ENCODE measurements around the gene RIPOR2.
"Not testable (repeated sequence)": the region's sequence is repeated elsewhere in the genome, so short reads cannot be mapped to it uniquely, and the experiment has no call there.

Gene RIPOR2

DNA sequence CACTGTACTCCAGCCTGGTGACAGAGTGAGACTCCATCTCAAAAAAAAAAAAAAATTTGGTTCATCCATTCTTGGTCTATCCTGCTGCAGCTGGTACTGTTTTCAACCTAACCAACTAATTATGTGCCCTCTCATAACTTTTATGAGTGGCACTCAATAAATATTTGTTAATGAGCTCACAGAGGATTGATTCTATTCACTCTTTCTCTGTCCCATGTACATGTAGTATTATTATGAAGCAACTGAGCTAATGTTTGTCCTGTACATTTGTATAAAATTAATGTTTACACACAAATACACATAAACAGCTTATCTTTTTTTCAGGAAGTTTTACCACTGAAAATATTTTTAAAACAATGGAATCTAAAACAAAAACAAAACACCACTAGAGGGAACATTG lies 10.1 kb downstream of the RIPOR2 start:
- DNase-seq, result no peak

DNA sequence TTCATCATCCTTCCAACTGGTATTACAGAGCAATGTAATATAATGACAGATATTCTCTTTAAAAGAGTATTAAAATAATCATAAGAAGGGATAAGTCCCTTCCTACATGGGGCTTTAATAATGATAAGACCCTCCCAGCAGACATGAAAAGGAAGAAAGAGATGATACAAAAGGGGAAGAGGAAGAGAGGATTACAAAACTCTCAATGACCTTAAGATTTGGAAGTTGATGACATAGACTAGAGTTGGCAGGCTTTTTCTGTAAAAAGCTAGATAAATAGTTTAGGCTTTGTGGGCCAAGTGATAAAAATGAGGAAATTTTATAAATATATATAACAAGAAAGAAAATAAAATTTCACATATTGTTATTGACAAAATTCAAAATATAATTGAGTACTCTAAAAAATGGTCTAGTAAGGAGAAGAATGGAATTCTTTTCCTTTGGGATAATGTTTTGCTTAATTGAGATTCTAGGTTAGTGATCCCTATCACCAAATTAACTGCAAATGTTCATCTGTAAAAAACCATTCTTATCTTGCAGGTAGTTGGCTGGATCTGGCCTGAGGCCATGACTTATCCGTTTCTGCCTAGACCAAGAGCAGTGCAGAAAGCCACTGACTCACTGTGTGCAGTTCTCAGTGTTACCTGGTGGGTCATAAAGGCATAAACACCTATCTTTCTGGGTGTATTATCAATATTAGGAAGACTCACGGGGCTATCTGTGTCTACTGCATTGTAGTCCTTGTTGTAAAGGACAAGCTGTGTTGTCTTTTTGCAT lies 11.0 kb downstream of the RIPOR2 start:
- no peak for DNase-seq

DNA sequence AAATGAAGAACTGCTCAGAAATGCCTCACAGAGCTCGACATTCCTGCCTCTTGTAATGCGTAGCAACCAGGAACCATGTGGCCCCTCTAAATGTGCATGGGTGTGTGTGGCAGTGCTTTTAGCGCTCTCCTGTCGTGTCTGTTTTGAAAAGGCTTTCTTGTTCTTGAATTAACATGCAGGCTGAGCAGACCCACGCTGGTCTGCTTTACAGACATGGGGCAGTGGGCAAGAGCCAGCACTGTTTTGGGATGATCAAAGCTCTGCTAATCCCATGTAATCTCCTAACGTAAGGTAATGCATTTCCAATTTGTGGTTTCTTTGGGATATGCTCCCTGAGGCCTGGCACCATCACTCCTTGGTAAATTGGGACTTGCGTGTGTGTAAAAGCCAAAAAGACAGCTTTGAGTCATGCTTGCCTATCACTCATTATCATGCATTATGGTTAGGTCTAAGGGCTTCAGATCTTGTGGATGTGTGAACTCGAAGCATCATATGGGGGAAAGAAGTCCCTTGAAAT lies 11.8 kb downstream of the RIPOR2 start:
- no peak for DNase-seq

DNA sequence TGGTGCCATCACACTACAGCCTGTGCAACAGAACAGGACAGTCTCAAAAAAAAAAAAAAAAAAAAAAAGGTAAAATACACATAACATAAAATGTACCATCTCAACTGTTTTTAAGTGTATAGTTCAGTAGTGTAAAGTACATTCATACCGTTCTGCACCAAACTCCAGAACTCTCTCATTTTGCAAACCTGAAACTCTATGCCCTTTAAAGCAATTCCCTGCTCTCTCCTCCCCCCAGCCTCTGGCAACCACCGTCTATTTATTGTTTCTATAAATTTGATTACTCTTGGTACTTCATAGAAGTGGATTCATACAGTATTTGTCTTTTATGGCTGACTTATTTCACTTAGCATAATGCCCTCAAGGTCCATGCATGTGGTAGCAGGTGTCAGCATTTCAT lies 12.9 kb downstream of the RIPOR2 start:
- no peak for DNase-seq

DNA sequence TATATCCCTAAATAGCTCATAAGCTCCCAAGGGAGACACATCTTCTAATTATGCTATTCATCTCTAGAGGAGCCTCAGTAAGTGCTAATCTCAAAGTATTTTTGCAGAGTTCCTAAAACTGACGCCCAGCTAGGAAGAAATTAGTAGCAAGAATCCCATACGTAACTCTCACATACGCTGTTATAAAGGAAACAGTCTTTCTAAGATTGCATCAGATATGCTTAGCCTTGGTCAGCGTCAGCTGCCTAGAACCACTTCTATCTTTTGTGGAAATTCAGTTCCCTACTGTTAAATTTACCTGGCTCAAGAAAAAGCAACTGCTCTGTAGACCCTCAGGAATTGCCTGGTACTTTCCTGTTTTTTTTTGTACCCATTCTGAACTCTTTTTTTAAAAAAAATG lies 13.6 kb downstream of the RIPOR2 start:
- DNase-seq, result no peak

DNA sequence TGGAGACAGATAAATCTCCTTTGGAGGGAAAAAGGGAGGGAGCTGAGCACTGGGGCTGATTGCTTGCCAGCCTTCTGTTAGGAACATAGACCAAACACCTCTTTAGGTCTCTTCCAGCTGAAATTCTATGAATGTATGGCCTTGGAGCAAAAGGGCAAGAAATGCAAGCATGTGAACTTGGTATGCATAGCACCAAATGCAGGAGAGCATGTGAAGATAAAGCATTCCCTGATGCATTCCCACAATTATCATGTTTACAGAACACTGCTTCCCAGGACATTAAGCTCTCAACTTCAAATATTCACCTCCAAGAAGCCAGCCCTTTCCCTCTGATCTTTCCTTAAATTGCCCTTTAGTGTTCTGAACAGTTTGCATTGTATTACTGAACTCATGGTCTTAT lies 15.6 kb downstream of the RIPOR2 start:
- DNase-seq, result no peak

DNA sequence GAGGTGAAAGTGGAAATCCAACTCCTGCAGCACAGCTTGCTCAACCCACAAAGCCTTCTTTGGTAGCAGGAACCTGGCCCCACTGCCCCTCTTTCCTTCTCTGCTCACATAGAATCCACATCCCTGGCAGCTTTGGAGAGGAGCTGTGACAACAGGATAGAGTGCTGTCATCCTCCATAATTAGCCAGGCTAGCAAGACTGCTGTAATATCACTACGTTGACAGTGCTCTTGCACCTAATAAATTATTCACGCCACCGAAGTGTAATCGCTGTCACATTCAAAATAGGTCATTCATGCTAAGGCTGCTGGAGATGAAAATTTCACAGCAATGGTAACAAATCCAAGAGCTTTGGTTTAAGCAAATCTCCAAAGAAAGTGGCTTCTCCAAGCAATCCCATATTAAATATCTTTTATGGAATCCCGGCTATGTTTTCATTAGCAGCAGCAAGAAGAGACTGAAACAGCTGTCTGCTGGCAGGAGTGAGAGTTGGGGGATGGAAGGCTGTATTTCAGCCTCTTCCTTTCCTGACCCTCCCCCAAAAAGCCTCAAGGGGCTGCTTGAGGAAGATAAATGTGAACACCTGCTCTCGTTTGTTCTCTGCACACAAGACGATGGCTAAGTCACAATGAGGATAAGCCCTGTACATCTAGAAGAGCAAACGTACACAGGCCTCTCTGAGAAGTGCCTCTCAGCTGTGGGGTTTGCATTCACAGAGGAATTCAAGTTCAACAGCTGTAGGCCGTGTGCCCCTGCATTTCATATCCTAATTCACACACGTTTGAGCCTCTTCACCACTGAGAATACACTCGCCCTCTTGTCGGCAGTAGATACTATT lies 16.5 kb downstream of the RIPOR2 start:
- no peak for DNase-seq

DNA sequence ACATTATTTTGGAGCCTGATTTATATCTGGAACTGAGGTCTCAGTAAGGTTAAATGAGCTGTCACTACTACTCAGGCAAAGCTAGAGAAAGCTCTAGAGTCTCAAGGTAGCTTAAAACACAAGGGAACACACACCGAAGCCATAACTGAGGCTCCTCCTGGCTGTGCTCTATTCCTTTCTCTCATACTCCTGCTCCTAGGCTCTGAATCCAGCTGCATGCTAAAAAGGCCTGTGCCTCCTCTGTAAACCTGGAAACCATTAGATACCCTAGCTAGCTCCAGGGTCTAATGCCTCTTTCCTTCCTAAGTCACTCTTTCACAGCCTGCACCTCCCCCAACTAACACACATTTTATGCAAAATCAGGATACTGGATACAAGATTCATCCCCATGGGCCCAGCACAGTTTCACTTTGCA lies 17.1 kb downstream of the RIPOR2 start:
- DNase-seq, result no peak

DNA sequence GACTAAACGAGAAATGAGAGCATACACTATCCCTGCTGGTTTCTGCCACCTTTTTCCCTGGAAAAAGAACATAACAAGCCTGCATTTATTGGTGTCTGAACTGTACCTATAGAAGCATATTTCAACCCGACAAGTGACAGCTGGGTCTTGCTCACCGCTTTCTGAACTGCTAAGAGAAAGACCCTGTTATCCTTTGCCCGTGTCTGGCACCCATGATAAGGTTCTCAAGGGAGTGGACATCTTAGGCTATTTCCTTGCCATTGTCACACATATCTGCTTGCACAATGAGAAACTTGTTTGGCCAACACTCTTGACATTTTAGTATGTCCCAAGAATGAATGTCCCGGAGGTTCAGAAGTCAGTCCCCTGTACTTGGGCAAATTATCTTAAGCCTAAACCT lies 19.3 kb downstream of the RIPOR2 start:
- DNase-seq, result no peak

DNA sequence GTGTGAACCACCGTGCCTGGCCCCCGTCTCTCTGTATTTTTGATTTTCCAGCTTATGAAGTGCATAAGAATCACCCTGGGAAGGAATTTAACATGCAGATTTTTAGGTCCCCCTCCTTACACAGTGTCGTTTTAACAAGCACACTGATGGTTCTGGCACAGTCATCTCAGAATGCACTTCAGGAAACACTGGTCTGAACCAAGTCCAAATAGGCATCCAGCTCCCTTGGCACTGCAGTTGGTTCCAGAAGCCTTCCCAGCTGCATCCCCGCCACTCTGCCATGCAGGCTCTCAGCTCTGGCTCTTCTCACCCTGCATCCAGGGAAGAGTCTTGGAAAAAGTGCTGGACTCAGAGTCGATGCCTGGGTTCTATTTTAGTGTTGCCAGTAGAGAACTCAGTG lies 20.1 kb downstream of the RIPOR2 start:
- no peak for DNase-seq

DNA sequence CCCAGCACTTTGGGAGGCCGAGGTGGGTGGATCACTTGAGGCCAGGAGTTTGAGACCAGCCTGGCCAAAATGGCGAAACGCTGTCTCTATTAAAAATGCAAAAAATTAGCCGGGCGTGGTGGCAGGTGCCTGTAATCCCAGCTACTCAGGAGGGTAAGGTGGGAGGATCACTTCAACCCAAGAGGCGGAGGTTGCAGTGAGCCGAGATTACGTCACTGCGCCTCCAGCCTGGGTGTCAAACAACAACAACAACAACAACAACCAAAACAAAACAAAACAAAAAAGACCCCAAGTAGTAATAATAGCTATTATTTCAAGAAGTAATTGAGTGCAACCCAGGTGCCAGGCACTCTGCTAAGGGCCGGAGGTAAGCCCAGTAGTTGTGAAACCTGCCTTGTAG lies 21.7 kb downstream of the RIPOR2 start:
- not testable (repeated sequence) for DNase-seq

DNA sequence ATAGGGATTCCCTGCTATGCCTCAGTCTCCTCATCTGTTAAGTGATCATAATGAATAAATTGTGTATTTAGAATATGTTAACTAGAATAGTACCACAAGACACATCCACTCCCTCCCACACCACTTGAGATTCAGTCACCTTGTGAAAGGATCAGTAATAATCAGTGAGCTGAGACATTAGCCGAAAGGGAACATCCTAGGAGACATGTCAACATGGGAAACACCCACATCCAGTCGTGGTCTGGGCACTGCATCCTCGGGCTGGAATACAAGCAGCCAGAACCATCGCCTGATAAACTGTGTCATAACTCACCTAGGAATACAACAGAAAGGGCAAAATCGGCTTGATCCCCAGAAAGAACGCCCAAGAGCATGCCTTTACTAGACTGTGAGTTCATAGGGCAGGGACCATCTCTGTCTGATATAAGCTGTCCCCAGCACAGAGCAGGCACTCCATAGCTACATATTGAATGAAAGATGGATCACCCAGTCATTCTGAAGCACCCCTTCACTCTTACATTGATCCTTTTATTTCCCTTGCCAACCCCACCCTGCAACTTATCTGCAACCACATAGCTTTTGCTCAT lies 23.9 kb downstream of the RIPOR2 start:
- DNase-seq, result no peak

DNA sequence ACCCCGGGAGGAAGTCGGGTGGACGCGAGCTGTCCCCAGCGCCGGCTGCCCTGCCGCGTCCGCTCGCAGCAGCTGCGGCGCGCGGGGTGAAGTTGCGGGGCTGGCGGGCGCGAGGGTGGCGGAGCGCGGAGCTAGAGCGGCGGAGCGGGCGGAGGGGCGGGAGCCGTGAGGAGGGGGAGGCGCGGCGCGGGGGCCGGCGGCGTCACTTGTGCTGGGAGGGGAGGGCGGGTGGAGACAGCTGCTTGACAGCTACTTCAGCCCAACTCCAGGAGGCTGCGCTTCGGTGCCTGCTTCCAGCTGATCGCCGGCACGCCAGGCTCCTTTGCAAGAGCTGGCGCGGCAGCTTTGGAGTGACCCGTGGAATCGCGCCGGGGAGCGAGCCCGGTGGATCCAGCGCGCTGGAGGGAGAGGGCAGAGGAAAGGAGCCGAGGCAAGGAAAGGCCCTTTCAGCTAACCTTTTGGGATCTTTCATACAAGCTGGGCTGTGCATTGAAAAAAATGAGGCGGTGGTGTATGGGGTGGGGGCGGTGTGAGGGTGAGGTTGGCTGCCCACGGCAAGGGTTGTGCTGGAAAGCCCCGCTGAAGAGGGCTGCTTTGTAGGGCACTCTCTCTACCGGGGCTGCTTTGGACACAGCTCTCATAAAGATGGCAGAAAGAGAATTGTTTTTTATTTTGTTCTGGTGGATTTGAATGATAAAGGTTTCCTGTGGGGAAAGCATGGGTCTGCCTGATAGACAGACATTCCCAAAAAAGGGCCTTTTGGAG lies 24.6 kb downstream of the RIPOR2 start:
- DNase-seq, result peak; percentile 34 to 50

DNA sequence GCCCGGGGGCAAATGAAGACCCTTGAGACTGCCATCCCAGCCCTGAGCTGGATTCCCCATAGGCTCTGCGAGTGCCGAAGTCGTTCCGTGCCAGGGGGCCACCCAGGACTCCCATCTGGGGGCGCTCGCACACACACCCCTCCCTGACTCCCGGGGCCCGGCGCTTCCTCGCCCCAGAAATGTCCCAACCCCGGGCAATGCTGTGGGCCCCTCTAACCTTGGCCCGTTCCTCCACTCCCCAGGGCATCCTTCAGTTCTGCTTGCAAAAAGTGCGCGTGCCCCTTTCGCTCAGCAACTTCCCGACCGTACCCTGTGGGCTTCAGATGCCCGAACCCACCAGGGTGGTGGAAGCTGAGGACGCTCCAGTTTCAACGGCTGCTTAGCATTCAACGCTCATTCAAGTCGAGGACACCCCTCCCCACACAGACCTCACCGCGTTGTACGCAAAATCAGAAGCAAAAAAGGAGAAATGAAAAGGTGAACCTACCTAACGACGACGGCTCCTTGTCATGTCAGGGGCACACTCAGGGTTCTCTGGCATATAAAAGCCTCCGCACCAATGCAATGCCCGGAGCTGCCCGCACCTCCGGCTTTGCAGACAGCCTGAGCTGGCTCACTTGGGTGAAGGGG lies 25.3 kb downstream of the RIPOR2 start:
- peak in 1 of 2 donors; percentile 31 for DNase-seq

DNA sequence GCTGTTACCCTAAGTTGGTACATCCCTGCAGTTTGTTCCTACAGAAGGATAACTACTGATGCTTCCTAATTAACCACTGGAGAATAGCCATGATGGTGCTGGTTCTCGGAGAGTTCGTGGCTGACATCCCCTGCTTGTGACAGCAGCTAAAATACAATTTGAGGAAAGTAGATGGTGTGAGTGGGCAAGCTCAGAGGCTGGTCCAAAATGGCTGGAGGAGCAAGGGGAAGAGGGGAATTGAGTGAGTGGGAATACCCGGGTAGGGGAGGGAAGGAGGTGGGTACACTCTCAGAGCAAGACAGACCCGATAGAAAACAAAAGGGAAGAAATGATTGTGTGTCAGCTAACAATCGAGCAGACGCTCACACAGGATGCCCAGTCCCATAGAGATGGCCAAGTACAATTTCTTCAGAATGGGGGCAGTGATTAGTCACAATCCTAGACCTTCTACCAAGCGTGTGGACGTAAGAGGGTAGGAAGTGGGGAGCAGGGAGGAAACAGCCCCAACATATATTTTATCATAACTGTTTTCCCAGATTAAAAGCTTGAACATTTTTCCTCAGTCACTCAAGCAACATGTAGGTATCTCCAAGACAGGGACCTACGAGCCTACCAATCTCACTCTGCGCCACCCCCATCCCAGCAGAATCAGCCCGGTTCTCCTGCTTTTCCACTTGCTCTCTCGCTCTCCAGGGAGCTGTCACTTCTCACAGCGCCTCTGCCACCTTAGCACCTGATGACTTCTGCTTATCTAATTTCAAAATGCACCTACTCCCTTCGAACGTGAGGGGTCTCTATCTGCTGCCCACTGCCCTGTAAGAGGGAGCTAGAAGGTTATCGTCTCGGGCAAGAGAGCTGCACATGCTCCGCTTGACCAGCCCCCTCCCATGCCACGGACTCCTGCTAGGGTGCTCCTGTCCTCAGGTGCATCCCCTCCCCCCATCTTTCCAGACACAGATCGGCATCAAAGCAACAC lies 26.2 kb downstream of the RIPOR2 start:
- no peak for DNase-seq

DNA sequence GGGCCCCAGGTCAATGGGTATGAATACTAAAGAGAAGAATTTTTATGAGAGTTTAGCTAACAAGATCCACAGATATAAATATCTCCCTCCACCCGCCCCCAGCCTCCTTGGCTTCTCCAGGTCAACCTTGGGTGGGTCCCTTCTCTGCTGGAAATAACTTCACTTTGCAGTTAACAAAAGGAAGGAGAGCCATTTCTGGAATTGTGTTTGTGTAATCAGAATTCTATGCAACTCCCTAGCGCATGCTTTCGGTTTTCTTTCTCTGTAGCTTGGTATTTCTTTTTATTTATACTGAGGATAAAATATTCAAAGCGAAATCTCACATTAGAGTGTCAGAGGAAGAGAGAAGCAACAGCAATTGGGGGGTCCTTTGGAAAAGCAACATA lies 27.1 kb downstream of the RIPOR2 start:
- peak in 1 of 2 donors; percentile 26 for DNase-seq

DNA sequence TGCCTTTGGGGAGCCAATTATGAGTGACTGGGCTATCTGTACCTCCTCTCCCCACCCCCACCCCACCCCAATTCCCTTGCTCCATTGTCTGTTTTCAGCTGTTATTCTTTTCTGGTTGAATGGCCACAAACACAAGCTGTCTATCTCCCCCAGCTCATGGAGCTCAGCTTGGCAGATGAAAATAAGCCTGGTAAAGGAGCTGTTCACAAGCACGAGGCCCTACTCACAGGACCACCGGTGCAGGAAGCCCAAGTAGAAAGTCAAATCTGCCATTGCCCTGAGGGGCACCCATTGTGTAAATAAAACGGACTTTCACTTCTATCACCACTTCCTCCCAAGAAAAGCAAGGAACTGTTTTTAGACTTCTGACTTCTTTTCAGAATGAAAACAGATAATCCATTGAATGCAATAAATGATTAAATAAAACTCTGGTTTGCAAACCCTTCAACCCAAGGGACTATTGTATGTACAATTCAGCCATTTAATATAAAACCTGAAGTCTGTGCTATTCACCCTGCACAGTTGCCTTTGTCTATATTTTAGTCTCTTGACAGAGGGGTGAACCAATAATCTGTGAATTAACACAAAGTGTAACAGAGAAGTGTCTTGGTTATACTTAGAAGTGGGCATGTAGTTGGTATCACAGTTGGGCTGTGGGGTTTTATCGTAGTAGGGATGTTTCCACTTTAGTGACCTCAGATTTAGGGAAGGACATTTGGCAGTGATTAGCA lies 27.7 kb downstream of the RIPOR2 start:
- no peak for DNase-seq

DNA sequence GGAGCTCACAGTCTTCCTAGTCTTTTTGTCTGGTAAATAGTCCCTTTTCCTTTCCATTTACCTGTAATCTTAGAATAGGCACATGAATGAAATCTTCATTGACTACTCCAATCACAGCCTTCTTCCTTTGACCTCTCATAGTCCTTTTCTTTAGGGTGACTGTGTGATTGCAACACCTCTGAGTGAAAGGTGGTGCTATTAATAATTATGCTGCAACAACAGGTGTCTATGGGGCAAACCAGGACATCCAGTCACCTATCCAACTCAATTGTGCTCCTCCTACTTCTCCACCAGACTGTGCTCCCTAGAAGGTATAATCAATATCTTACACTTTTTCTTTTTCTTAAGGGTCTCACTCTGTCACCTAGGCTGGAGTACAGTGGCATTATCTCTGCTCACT lies 29.4 kb downstream of the RIPOR2 start:
- no peak for DNase-seq

DNA sequence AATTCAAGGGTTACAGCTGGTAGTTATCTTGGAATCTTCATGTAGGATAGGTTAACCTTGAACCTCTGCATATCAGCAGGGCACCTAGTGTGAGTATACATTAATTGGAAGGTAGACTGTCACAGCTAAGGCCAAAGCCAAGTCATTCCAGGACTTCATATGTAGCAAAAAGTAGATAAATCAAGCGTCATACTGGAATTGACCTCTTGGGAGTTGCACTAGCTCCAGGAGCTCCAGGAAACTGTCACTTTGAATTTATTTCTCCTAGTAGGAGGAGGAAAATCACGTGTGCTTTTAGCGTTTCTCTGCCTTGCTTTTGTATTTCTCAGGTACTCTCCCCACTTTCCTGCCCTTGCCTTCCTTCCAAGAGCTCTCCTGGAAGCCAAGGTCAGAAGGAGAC lies 30.3 kb downstream of the RIPOR2 start:
- no peak for DNase-seq

DNA sequence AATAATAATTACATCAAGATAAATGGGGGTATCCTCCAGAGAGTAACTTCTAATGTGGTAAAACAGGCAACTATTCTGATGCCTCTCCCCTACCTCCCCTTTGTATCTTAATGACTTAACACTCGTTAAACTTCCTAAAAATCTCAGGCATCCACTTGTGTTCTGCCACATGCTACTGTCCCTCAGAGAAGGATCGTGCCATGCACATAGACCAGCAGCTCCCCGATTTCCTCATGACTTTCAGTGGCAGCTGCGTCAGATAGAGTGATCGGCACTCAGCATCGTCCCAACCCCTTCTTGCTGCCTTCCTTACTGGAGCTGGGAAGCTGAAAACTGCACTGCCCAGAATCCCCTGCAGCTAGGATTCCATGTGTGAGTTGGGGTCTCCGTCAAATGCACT lies 32.1 kb downstream of the RIPOR2 start:
- no peak for DNase-seq

All from CD4-positive, alpha-beta T cell treated with Interferon alpha-2 for 1 hour (primary cell).